HEK293T (cell line): ENCODE data around the gene CRADD.

ENCODE experiments used
- CTCF ChIA-PET: fragments of 350-600 bp; formaldehyde crosslinking; extraction: SDS; loops from one replicate; lab custom pipeline; 2021; ENCODE audit warnings: antibody characterized with exemption, inconsistent platforms; lab: Yijun Ruan, JAX
- POLR2A ChIA-PET: fragments of 350-600 bp; formaldehyde crosslinking; extraction: SDS; loops from one replicate; lab custom pipeline; 2020; ENCODE audit warnings: antibody characterized with exemption, inconsistent platforms; lab: Yijun Ruan, JAX
- DNase-seq: peaks from one replicate; pipeline ENCODE4 v3.0.0; 2012; ENCODE audit warnings: mixed read lengths; ENCODE audit errors: extremely low spot score
- ARNT ChIP-seq: fragments of 450-650 bp; IDR thresholded peaks from 2 replicates; pipeline ENCODE4 v1.6.1; 2017; ENCODE audit warnings: mild to moderate bottlenecking
- BHLHE40 ChIP-seq: fragments of 450-650 bp; IDR thresholded peaks from 2 replicates; pipeline ENCODE4 v1.6.1; 2016; ENCODE audit warnings: mild to moderate bottlenecking, moderate library complexity, borderline replicate concordance
- CTBP1 ChIP-seq: fragments of 450-650 bp; IDR thresholded peaks from 2 replicates; pipeline ENCODE4 v1.6.1; 2016; ENCODE audit warnings: borderline replicate concordance
- ELF4 ChIP-seq: fragments of 450-650 bp; IDR thresholded peaks from 2 replicates; pipeline ENCODE4 v1.6.1; 2017; ENCODE audit warnings: antibody characterized with exemption
- FOXA1 ChIP-seq: fragments of 450-650 bp; IDR thresholded peaks from 2 replicates; pipeline ENCODE4 v1.6.1; 2016; ENCODE audit warnings: mild to moderate bottlenecking
- FOXK2 ChIP-seq: fragments of 450-650 bp; IDR thresholded peaks from 2 replicates; pipeline ENCODE4 v1.6.1; 2016; ENCODE audit warnings: mild to moderate bottlenecking
- FOXM1 ChIP-seq: fragments of 450-650 bp; IDR thresholded peaks from 2 replicates; pipeline ENCODE4 v1.6.1; 2017; ENCODE audit warnings: mild to moderate bottlenecking, borderline replicate concordance
- HDGF ChIP-seq: fragments of 450-650 bp; IDR thresholded peaks from 2 replicates; pipeline ENCODE4 v1.6.1; 2017; ENCODE audit warnings: antibody characterized with exemption, borderline replicate concordance
- L3MBTL2 ChIP-seq: fragments of 450-650 bp; conservative IDR thresholded peaks from 2 replicates; pipeline ENCODE4 v1.6.1; 2016; ENCODE audit warnings: mild to moderate bottlenecking
- LEF1 ChIP-seq: fragments of 450-650 bp; IDR thresholded peaks from 2 replicates; pipeline ENCODE4 v1.6.1; 2017; ENCODE audit warnings: mild to moderate bottlenecking, borderline replicate concordance
- NFRKB ChIP-seq: fragments of 450-650 bp; IDR thresholded peaks from 2 replicates; pipeline ENCODE4 v1.6.1; 2016; ENCODE audit warnings: mild to moderate bottlenecking, moderate library complexity
- PKNOX1 ChIP-seq: fragments of 450-650 bp; IDR thresholded peaks from 2 replicates; pipeline ENCODE4 v1.6.1; 2016
- SP1 ChIP-seq: fragments of 450-650 bp; IDR thresholded peaks from 2 replicates; pipeline ENCODE4 v1.6.1; 2017
- SUZ12 ChIP-seq: fragments of 450-650 bp; IDR thresholded peaks from 2 replicates; pipeline ENCODE4 v1.6.1; 2016; ENCODE audit warnings: mild to moderate bottlenecking
- TARDBP ChIP-seq: fragments of 450-650 bp; IDR thresholded peaks from 2 replicates; pipeline ENCODE4 v1.6.1; 2016
- ZNF384 ChIP-seq: fragments of 450-650 bp; IDR thresholded peaks from 2 replicates; pipeline ENCODE4 v1.6.1; 2016

CRADD gene

GRCh38 chr12:93813972-93814821 lies 137.0 kb downstream of the CRADD start:
- DNase-seq, result no peak
- ChIA-PET POLR2A (no interaction called here), CTCF (no interaction called here)
- TF ChIP-seq NFRKB (no peak), FOXA1 (no peak), FOXM1 (no peak), ZNF384 (no peak), ELF4 (no peak), LEF1 (no peak), L3MBTL2 (no peak), SP1 (no peak), CTBP1 (no peak), TARDBP (no peak), ARNT (no peak)

GRCh38 chr12:93818488-93819049 lies 141.4 kb downstream of the CRADD start:
- POLR2A ChIA-PET, result no interaction called here
- no peak for DNase-seq
- TF ChIP-seq TARDBP (no peak), FOXA1 (no peak), HDGF (no peak), ARNT (no peak), FOXM1 (no peak), BHLHE40 (no peak), LEF1 (no peak), SP1 (no peak), PKNOX1 (no peak), ELF4 (no peak), NFRKB (no peak), CTBP1 (no peak), ZNF384 (no peak), FOXK2 (no peak), SUZ12 (no peak), L3MBTL2 (no peak)
- CTCF ChIA-PET, result interaction anchor here (0.7 kb wide), 1 partner anchor 155 kb away, joined by 4 read pairs; no protein-coding TSS in a partner anchor

- TF ChIP-seq SP1 (no peak), CTBP1 (no peak), TARDBP (no peak), L3MBTL2 (no peak), FOXA1 (no peak), LEF1 (no peak), ELF4 (no peak), NFRKB (no peak), ZNF384 (no peak), ARNT (no peak), SUZ12 (no peak)
- CTCF ChIA-PET, result no interaction called here
- POLR2A ChIA-PET, result no interaction called here
- no peak for DNase-seq
These were observed 141.9 kb downstream of the CRADD start for GRCh38 chr12:93819050-93819491.

- POLR2A ChIA-PET, result interaction anchor here (1.2 to 1.3 kb wide), 2 partner anchors 8 to 147 kb away, joined by 3 to 4 read pairs; partner anchors contain the start of gene CRADD
- TF ChIP-seq FOXM1 (no peak), FOXK2 (no peak), LEF1 (no peak), TARDBP (no peak), ZNF384 (no peak), BHLHE40 (no peak), L3MBTL2 (no peak), ELF4 (no peak), PKNOX1 (no peak), SUZ12 (no peak), FOXA1 (no peak), CTBP1 (no peak)
These were observed 146.6 kb downstream of the CRADD start for GRCh38 chr12:93823616-93824391.

GRCh38 chr12:93824514-93825500 lies 147.6 kb downstream of the CRADD start:
- ChIA-PET CTCF (interaction anchor here (0.6 kb wide), 1 partner anchor 57 kb away, joined by 3 read pairs; no protein-coding TSS in a partner anchor), POLR2A (interaction anchor here (1.2 to 1.3 kb wide), 2 partner anchors 9 to 148 kb away, joined by 3 to 4 read pairs; partner anchors contain the start of gene CRADD)
- TF ChIP-seq FOXK2 (no peak), TARDBP (no peak), PKNOX1 (0 out of 2 replicates have a peak, but pooled peaks have one; percentile 15)
- peak; percentile 40 for DNase-seq

More at GRCh38 chr12:93823616-93824391, 146.6 kb downstream of the CRADD start:
- DNase-seq, result no peak
- CTCF ChIA-PET, result interaction anchor here (0.6 kb wide), 1 partner anchor 58 kb away, joined by 3 read pairs; no protein-coding TSS in a partner anchor
